ENCODE results near the gene ANP32E. TPM values are rescaled to one million over a fixed set of nuclear protein-coding genes. Genes with fewer than 3 reads are reported as not detected.

Gene ANP32E
- 16.7 TPM for total RNA-seq

GRCh38 chr1:150235852-150236613 lies at the start of gene ANP32E:
Gene ANP32E, minus strand, starts transcription at chr1:150236112. Its CDS starts 326 bp downstream, at chr1:150235786.
- intact Hi-C loops (cut with DNase I) = no loop called here

GRCh38 chr1:150283260-150283659 lies 47.3 kb upstream of the ANP32E start:
- DNase-seq (ENCODE audit: extremely low spot score in 2 of 2) = no peak
- Histone ChIP-seq H3K4me1 (peaks cover 31% of the 10 kb centered on the region), H3K4me3 (peak overlapping the region; percentile 55 to 72), H3K36me3 (peaks cover 0 to 8% of the 10 kb centered on the region in 2 donors), H3K27me3 (no peaks in the 10 kb centered on the region), H3K9me3 (no peaks in the 10 kb centered on the region), H3K27ac (peak overlapping the region; percentile 91)
- intact Hi-C loops (cut with DNase I) = no loop called here
- TF ChIP-seq POLR2A (IDR thresholded peaks at IDR 0.05) (no peak), POLR2AphosphoS5 (IDR thresholded peaks at IDR 0.05; ENCODE audit: insufficient read depth in 1 of 2, low read depth in 1 of 2) (no peak)

More at GRCh38 chr1:150235852-150236613, at the start of gene ANP32E:
- no peaks in the 10 kb centered on the region for H3K9me3 ChIP-seq
- peak within 1 kb of the TSS; percentile 99 for H3K27ac ChIP-seq
- peak within 1 kb of the TSS; percentile 71 to 93 for H3K4me3 ChIP-seq
- H3K36me3 ChIP-seq = no peaks in the 10 kb centered on the region
- peak; percentile 98 to 99 for DNase-seq (ENCODE audit: extremely low spot score in 2 of 2)
- peaks cover 18% of the 10 kb centered on the region for H3K4me1 ChIP-seq
- TF ChIP-seq POLR2A (IDR thresholded peaks at IDR 0.05) (peak in 1 of 2 donors; percentile 81), POLR2AphosphoS5 (IDR thresholded peaks at IDR 0.05; ENCODE audit: insufficient read depth in 1 of 2, low read depth in 1 of 2) (peak; percentile 91 to 92), CTCF (IDR thresholded peaks at IDR 0.05) (peak in 1 of 3 experiments; percentile 16)
- H3K27me3 ChIP-seq = no peaks in the 10 kb centered on the region

DNA sequence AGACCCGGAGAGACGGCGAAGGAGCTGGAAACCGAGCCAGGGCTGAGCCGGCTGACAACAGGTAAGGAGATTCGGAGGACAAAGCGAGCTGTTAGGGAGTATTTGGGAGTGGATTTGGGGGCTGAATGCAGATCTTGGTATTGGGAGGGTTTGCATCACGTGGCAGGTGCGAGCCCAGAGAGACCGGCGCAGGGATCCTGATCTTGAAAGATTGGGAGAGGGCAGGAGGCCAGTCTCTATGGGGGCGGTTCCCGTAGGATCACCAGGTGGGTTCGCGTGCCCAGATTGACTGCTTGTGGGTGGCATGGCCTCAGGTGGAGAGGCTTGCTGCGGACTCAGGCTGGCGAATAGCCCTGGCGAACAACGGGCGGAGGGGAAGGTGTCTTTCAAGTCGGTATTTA lies 46.6 kb upstream of the ANP32E start:
- Histone ChIP-seq H3K27me3 (no peaks in the 10 kb centered on the region), H3K4me3 (peak overlapping the region; percentile 55 to 72), H3K27ac (peak overlapping the region; percentile 91), H3K9me3 (no peaks in the 10 kb centered on the region), H3K4me1 (peaks cover 31% of the 10 kb centered on the region), H3K36me3 (peaks cover 0 to 8% of the 10 kb centered on the region in 2 donors)
- no peak for TF ChIP-seq POLR2A (IDR thresholded peaks at IDR 0.05)
- no peak for TF ChIP-seq POLR2AphosphoS5 (IDR thresholded peaks at IDR 0.05; ENCODE audit: insufficient read depth in 1 of 2, low read depth in 1 of 2)
- no peak for TF ChIP-seq CTCF (IDR thresholded peaks at IDR 0.05)
- no peak for DNase-seq (ENCODE audit: extremely low spot score in 2 of 2)
- intact Hi-C loops (cut with DNase I) = no loop called here

DNA sequence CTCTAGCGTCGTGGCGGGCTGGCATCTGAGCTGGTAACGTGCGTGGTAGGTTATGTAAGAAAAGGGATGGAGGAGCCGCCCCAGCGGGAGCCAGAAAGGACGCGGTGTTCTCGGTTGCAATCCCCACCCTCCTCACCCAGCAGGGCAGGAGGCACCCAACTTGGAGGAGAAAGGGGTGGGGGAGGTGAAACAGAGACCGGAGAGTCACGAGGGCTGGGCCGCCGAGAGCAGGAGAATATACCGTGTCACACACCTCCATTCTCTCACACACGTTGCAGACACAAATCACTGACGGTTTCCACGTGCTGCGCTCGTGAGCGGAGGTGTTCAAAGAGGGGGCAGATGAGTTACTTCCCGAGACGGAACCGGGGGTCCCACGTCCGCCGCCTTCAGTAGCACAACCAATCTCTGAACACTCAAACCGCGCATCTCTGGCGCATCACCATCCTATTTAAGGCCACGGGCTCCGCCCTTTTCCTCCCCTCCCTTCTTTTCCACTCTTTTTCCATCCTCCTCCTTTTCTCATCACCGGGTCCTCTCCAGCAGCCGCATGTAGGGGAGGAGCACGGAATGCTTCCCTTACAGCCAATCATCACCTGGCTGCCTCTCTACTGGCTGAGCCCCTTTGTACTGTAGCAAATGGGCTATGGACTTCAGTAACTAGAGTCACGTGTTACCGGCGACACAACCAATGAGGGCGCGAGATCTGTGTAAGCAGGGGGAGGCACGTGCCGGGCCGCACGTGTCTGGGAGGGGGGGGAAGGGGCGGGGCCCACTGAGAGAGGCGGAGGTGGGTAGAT lies 46.0 kb upstream of the ANP32E start, which contains the start of gene CIART:
Gene CIART (plus strand): TSS at position 797 of the 800 bp plus-strand sequence. CDS start 714 bp downstream, outside the sequence.
- no peaks in the 10 kb centered on the region for H3K9me3 ChIP-seq
- peaks cover 0 to 8% of the 10 kb centered on the region in 2 donors for H3K36me3 ChIP-seq
- peak; percentile 99 for DNase-seq (ENCODE audit: extremely low spot score in 2 of 2)
- H3K4me1 ChIP-seq = peaks cover 31% of the 10 kb centered on the region
- TF ChIP-seq CTCF (IDR thresholded peaks at IDR 0.05) (no peak), POLR2A (IDR thresholded peaks at IDR 0.05) (peak in 1 of 2 donors; percentile 25), POLR2AphosphoS5 (IDR thresholded peaks at IDR 0.05; ENCODE audit: insufficient read depth in 1 of 2, low read depth in 1 of 2) (peak; percentile 83 to 87)
- peak within 1 kb of the TSS; percentile 55 to 72 for H3K4me3 ChIP-seq
- intact Hi-C loops (cut with DNase I) = no loop called here
- no peaks in the 10 kb centered on the region for H3K27me3 ChIP-seq
- H3K27ac ChIP-seq = peak within 1 kb of the TSS; percentile 91

- H3K4me3 ChIP-seq = peak overlapping the region; percentile 55 to 72
- no peak for TF ChIP-seq POLR2AphosphoS5 (IDR thresholded peaks at IDR 0.05; ENCODE audit: insufficient read depth in 1 of 2, low read depth in 1 of 2)
- TF ChIP-seq CTCF (IDR thresholded peaks at IDR 0.05) = peak; percentile 56 to 70 (median 59)
- no peaks in the 10 kb centered on the region for H3K9me3 ChIP-seq
- H3K4me1 ChIP-seq = peaks cover 31% of the 10 kb centered on the region
- H3K27ac ChIP-seq = peak overlapping the region; percentile 91
- no peak for DNase-seq (ENCODE audit: extremely low spot score in 2 of 2)
- H3K27me3 ChIP-seq = no peaks in the 10 kb centered on the region
- peaks cover 0 to 1% of the 10 kb centered on the region in 2 donors for H3K36me3 ChIP-seq
- intact Hi-C loops (cut with DNase I) = no loop called here
These were observed 45.4 kb upstream of the ANP32E start for GRCh38 chr1:150281221-150281757.

Measured in vagina (tissue), 2 donors.